Endothelial cell (in vitro differentiated cells): ENCODE results near the gene MECR. TPM values are rescaled to one million over a fixed set of nuclear protein-coding genes. Genes with fewer than 3 reads are reported as not detected.
"Not testable (repeated sequence)": the region's sequence is repeated elsewhere in the genome, so short reads cannot be mapped to it uniquely, and the experiment has no call there.

Experiments
- DNase-seq: peaks from one replicate; pipeline ENCODE4 v3.0.0; 2021; ENCODE audit warnings: low spot score
- H3K27ac Mint-ChIP-seq: one replicate; pipeline ENCODE4 v1.8.0; 2021; ENCODE audit warnings: mixed read lengths, inconsistent platforms; ENCODE audit not compliant: unreplicated experiment
- H3K27me3 Mint-ChIP-seq: one replicate; pipeline ENCODE4 v1.8.0; 2021; ENCODE audit warnings: mild to moderate bottlenecking, moderate library complexity, mixed read lengths, inconsistent platforms; ENCODE audit not compliant: unreplicated experiment
- H3K36me3 Mint-ChIP-seq: one replicate; pipeline ENCODE4 v1.8.0; 2021; ENCODE audit warnings: mild to moderate bottlenecking, low read depth, mixed read lengths, inconsistent platforms; ENCODE audit not compliant: unreplicated experiment
- H3K4me1 Mint-ChIP-seq: one replicate; pipeline ENCODE4 v1.8.0; 2021; ENCODE audit warnings: mild to moderate bottlenecking, mixed read lengths, inconsistent platforms; ENCODE audit not compliant: unreplicated experiment
- H3K4me3 Mint-ChIP-seq: one replicate; pipeline ENCODE4 v1.8.0; 2021; ENCODE audit warnings: mild to moderate bottlenecking, mixed read lengths, inconsistent platforms; ENCODE audit not compliant: unreplicated experiment
- H3K9me3 Mint-ChIP-seq: one replicate; pipeline ENCODE4 v1.8.0; 2021; ENCODE audit warnings: mixed read lengths, inconsistent platforms; ENCODE audit not compliant: unreplicated experiment
- total RNA-seq: library from RNA; stranded (reverse); fragmentation: NEBNext Ultra II Directional; extraction: Animal tissue kit (Norgen Biotek cat#: 25700); gene quantifications from one replicate; pipeline ENCODE4 v1.2.1, GENCODE V29; 2021; ENCODE audit not compliant: unreplicated experiment
- TF ChIP-seq, protein P1 (sequence below): fragments of 200-600 bp; sonication (generic); IDR thresholded peaks from one replicate; pipeline ENCODE4 v1.5.0; 2021; ENCODE audit warnings: antibody characterized with exemption; ENCODE audit not compliant: unreplicated experiment

The MECR gene
- total RNA-seq, 1 donor from 2014 or later = 20.2 TPM

DNA sequence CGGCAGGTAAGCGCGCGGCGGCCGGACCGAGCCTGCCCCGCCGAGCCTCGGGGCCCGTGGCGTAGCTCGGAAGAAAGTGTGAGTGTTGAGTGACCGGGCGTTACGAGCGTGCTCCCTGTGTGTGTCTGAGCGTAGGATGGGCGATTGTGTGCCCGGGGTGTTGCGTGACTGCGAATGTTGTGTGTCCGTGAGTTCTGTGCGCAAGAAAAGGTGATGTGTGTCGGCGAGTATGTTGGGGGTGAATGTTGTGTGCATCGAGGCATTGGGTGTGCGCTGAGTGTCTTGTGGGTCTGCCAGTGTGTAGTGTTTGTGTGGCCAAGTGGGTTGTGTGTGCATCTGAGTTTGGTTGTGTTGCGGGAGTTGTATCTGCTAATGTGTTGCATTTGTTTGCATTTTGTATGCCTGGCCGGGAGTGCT, 6.0 kb upstream of the MECR start:
- H3K27me3 Mint-ChIP-seq = peaks cover 35% of the 10 kb centered on the region
- H3K9me3 Mint-ChIP-seq = no peaks in the 10 kb centered on the region
- peaks cover 10% of the 10 kb centered on the region for H3K36me3 Mint-ChIP-seq
- TF ChIP-seq, protein P1, sequence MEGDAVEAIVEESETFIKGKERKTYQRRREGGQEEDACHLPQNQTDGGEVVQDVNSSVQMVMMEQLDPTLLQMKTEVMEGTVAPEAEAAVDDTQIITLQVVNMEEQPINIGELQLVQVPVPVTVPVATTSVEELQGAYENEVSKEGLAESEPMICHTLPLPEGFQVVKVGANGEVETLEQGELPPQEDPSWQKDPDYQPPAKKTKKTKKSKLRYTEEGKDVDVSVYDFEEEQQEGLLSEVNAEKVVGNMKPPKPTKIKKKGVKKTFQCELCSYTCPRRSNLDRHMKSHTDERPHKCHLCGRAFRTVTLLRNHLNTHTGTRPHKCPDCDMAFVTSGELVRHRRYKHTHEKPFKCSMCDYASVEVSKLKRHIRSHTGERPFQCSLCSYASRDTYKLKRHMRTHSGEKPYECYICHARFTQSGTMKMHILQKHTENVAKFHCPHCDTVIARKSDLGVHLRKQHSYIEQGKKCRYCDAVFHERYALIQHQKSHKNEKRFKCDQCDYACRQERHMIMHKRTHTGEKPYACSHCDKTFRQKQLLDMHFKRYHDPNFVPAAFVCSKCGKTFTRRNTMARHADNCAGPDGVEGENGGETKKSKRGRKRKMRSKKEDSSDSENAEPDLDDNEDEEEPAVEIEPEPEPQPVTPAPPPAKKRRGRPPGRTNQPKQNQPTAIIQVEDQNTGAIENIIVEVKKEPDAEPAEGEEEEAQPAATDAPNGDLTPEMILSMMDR = no peak
- H3K4me3 Mint-ChIP-seq = peak overlapping the region; percentile 89
- peaks cover 27% of the 10 kb centered on the region for H3K4me1 Mint-ChIP-seq
- no peak for DNase-seq
- peak overlapping the region; percentile 12 for H3K27ac Mint-ChIP-seq

DNA sequence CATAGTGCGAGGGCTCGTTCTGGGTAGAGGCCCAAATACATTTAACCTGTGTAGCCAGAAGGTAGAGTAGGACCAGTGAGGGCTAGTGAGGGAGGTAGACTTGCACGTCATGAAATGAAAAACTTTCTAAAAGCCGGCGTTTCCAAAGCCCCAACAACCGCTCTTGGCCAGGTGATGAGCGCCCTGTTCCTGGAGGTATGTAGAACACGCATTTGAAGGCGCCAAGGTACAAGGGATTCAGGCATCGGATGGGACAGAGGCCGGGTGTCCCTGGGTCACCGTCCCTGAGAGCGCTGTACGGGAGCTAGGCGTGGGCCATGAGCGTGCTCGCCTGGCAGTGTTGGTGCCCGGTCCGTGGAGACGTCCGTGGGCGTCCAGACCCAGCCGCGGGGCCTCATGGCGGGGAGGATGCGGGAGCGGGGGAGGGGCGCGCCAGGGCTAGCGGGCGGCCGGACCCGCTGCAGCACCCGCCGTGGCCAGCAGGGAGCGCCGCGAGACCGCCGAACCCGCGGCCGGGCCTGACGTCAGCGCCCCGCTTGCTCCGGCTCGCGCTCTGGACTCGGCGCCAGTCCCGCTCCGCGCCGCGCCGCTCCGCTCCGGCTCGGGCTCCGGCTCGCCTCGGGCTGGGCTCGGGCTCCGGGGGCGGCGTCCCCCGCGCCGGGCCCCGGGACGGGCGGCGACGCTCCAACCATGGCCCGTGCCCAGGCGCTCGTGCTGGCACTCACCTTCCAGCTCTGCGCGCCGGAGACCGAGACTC, 5.4 kb upstream of the MECR start, which contains the start of gene PTPRU:
TSS of gene PTPRU (plus strand) at position 568 of the 757 bp plus-strand sequence. CDS start at position 691, 123 bp downstream.
- peak; percentile 93 for DNase-seq
- H3K27me3 Mint-ChIP-seq = peaks cover 35% of the 10 kb centered on the region
- H3K4me3 Mint-ChIP-seq = peak within 1 kb of the TSS; percentile 89
- peaks cover 10% of the 10 kb centered on the region for H3K36me3 Mint-ChIP-seq
- H3K9me3 Mint-ChIP-seq = no peaks in the 10 kb centered on the region
- H3K4me1 Mint-ChIP-seq = peaks cover 32% of the 10 kb centered on the region
- H3K27ac Mint-ChIP-seq = peak within 1 kb of the TSS; percentile 19
- TF ChIP-seq, protein P1 = peak; percentile 92

DNA sequence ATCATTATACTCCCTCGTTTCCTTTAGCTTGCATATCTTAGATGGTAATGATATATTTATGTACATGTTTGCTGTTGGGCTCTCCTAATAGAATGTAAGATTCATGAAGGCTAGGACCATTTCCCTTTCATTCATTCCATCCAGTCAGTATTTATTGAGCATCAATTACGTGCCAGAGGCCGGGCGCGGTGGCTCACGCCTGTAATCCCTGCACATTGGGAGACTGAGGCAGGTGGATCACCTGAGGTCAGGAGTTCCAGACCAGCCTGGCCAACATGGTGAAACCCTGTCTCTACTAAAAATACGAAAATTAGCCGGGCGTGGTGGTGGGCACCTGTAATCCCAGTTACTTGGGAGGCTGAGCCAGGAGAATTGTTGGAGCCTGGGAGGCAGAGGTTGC, 4.1 kb upstream of the MECR start:
- H3K4me1 Mint-ChIP-seq = peaks cover 33% of the 10 kb centered on the region
- not testable (repeated sequence) for DNase-seq, H3K27ac Mint-ChIP-seq, H3K9me3 Mint-ChIP-seq, H3K4me3 Mint-ChIP-seq
- peaks cover 31% of the 10 kb centered on the region for H3K27me3 Mint-ChIP-seq
- peaks cover 10% of the 10 kb centered on the region for H3K36me3 Mint-ChIP-seq

DNA sequence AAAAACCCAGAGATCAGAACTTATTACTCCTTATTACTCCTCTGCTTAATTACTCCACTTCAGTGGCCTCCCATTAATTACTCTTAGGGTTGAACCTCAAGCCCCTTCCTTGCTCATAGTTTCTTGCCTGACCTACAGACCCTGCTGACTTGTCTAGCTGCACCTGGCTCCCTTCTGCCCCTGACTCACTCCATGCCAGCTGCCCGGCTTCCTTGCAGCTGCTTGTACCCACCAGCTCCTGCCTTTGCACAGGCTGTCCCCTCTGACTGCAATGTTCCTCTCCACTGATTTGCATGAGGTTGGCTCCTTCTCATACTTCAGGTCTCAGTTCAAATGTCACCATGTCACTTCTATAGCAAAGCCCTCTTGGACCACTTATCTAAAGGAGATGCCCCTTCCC, 3.7 kb upstream of the MECR start:
- TF ChIP-seq, protein P1 = no peak
- Mint-ChIP-seq H3K4me3 (no peak overlapping the region), H3K27ac (no peak overlapping the region), H3K27me3 (peaks cover 28% of the 10 kb centered on the region), H3K36me3 (peaks cover 12% of the 10 kb centered on the region), H3K4me1 (peaks cover 29% of the 10 kb centered on the region), H3K9me3 (no peaks in the 10 kb centered on the region)
- no peak for DNase-seq

DNA sequence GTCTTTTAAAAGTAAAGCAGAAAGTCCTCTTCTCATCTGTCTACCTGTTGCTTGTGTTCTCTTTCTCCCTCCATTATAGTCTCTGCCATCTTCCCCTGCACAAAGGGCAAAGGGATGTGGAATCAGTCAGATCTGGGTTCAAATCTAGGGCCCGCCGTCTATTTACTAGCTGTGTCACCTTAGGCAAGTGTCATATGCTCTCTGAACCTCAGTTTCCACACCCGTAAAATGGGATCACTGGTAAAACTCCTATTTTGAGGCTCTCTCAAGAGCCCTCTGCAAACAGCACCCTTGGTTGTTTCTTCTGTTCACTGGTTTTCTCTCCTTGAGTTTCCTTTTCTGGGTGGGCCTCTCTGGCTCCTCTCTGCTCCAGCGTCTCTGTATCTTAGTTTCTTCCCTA, 3.0 kb upstream of the MECR start:
- TF ChIP-seq, protein P1 = no peak
- Mint-ChIP-seq H3K4me3 (no peak overlapping the region), H3K27me3 (peaks cover 23% of the 10 kb centered on the region), H3K36me3 (peaks cover 12% of the 10 kb centered on the region), H3K9me3 (no peaks in the 10 kb centered on the region), H3K27ac (no peak overlapping the region), H3K4me1 (peaks cover 28% of the 10 kb centered on the region)
- DNase-seq = no peak
